Measurements from ENCODE around the gene DOHH.
A peak's percentile ranks its signal among the peaks of the same experiment; 100 is the strongest.
"Not testable (repeated sequence)": the region's sequence is repeated elsewhere in the genome, so short reads cannot be mapped to it uniquely, and the experiment has no call there.

The DOHH gene

DNA sequence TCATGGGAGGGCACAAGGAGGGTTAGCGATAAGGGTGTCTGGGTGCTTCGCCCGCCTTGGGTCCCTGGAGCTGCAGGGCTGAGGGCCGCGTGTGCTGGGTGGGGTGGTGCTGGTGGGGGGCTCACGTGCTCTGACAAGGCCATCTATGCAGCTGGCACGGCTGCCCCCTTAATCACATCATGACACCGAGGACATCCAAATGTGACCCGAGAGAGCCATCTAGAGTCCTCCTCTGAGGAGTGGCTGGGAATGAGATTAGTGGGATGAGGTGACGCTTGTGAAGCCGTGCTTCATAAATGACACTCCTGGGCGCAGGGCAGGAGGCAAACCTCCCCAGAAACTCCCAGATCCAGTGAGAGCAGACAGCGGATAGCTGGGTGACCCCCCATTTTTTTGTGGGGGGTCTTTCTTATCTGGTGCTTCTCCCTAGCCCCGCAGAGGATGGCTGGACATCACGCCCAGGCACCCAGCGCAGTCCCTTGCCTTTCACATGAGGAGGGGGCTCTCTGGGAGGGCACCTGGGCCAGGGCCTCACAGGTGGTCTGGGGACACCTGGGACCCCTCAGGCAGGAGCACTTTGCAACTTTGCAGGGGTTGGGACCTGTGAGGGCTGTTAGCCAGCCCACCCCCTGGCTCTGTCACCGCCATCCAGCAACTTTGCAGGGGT is 12.2 kb upstream of the DOHH start:
- no peak for DNase-seq (ENCODE audit: insufficient read length, low spot score)

DNA sequence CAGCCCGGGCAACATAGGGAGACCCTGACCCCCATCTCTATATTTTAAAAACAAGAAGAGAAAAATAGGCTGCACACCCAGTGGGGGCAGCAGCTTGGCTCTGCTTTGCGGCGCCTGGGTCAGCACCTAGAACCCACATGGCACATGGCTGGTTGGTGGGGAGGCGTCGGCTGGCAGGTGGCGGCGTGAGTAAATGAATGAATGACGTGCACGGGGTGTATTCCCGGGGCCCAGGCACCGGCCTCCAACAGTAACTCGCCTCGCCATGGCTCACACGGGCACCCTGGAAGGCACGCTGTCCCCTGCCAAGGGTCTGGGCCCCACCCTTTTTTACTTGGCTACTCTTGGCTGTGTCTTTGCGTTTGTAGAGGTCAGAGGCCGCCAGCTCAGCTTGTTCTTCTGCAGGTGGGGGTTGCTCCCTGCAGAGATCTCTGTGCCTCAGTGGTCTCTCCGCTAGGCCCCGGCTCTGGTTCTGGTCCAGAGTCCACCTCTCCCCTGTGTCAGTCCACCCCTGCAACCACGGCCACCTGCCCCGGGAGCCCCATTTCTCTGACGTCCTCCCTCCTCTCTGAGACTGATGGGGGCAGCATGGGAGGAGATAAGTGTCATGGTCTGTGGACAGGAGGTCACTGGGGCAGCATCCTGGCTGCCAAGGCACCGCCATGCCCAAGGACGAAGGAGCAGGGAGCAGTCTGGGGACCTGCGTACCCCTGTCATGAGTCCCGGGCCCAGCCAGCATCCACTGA is 11.2 kb upstream of the DOHH start:
- no peak for DNase-seq (ENCODE audit: insufficient read length, low spot score)
- TF ChIP-seq PAX5 (IDR thresholded peaks at IDR 0.05; ENCODE audit: insufficient read depth, low read length, severe bottlenecking) = no peak
- FAIRE-seq = no peak

More for the DNA sequence above, 12.2 kb upstream of the DOHH start:
- no peak for TF ChIP-seq POLR2AphosphoS5 (IDR thresholded peaks at IDR 0.05; ENCODE audit: low read depth, low read length)
- no peak for TF ChIP-seq POU2F2 (IDR thresholded peaks at IDR 0.05; ENCODE audit: low read depth, low read length)
- no peak for TF ChIP-seq TAF1 (IDR thresholded peaks at IDR 0.05; ENCODE audit: low read depth, low read length)
- no peak for TF ChIP-seq POLR2A (IDR thresholded peaks at IDR 0.05; ENCODE audit: low read depth, low read length)
- no peak for TF ChIP-seq SPI1 (IDR thresholded peaks at IDR 0.05; ENCODE audit: low read depth, low read length)
- TF ChIP-seq PAX5 (IDR thresholded peaks at IDR 0.05; ENCODE audit: insufficient read depth, low read length, severe bottlenecking) = no peak
- FAIRE-seq = no peak

GRCh38 chr19:3510727-3511126 is 10.3 kb upstream of the DOHH start:
- DNase-seq (ENCODE audit: insufficient read length, low spot score) = no peak
- no peak for FAIRE-seq
- TF ChIP-seq TAF1 (IDR thresholded peaks at IDR 0.05; ENCODE audit: low read depth, low read length) (no peak), POLR2AphosphoS5 (IDR thresholded peaks at IDR 0.05; ENCODE audit: low read depth, low read length) (no peak), POLR2A (IDR thresholded peaks at IDR 0.05; ENCODE audit: low read depth, low read length) (no peak), POU2F2 (IDR thresholded peaks at IDR 0.05; ENCODE audit: low read depth, low read length) (no peak), SPI1 (IDR thresholded peaks at IDR 0.05; ENCODE audit: low read depth, low read length) (no peak), PAX5 (IDR thresholded peaks at IDR 0.05; ENCODE audit: insufficient read depth, low read length, severe bottlenecking) (no peak)

DNA sequence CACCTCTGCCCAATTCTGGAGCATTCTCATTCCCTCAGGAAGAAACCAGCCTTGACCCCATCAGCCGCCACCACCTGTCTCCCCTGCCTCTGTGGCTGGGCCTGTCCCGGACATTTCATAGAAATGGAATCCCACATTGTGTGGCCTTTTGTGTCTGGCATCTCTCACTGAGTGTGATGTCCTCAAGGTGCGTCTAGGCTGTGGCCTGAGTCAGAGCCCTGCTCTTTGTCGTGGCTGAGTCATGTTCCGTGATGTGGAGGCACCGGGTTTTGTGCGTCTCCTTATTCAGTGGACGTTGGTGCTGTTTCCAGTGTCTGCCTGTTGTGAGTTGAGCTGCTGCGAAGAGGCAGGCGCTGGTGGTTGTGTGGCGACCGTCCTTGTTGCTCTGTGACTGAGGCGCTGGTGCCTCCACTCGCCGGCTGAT is 9.1 kb upstream of the DOHH start:
- TF ChIP-seq POLR2AphosphoS5 (IDR thresholded peaks at IDR 0.05; ENCODE audit: low read depth, low read length) (no peak), POLR2A (IDR thresholded peaks at IDR 0.05; ENCODE audit: low read depth, low read length) (no peak), PAX5 (IDR thresholded peaks at IDR 0.05; ENCODE audit: insufficient read depth, low read length, severe bottlenecking) (no peak), TAF1 (IDR thresholded peaks at IDR 0.05; ENCODE audit: low read depth, low read length) (no peak), POU2F2 (IDR thresholded peaks at IDR 0.05; ENCODE audit: low read depth, low read length) (no peak), SPI1 (IDR thresholded peaks at IDR 0.05; ENCODE audit: low read depth, low read length) (no peak)
- FAIRE-seq = no peak
- DNase-seq (ENCODE audit: insufficient read length, low spot score) = no peak

DNA sequence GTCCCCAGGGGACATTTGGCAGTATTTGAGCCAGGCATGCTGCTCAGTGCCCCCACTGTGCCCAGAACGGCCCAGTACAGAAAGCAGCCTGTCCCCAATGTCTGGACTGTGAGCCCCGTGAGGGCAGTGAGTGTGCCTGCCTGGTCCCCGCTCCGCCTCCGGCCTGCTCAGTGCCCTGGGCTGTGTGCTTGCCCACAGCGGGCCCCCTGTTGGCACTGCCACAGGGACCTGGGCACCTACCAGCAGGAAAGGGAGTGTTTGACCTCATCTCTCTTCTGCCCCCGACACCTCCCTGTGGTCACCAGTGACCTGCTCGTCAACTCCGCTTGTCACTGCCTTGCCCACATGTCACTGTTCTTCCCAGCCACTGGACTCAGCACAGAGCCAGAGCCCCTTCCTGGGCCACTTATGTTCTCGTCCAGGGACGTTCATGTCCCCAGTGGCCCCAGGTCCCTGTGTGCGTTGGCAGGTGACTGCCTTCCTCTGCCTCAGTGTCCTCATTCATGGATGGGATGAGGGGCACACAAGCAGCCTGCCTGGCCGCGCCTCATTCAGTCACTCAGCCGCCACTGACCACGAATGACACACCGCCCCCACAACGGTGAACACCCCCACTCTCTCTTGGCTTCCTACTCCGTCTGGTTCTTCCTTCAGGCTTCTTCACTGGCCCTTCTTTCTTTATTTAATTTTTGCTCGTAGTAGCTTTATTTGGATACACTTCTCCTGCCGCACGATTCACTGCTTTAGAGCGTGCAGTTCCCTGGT is 8.5 kb upstream of the DOHH start:
- FAIRE-seq (no peak), DNase-seq (ENCODE audit: insufficient read length, low spot score) (no peak)
- no peak for TF ChIP-seq TAF1 (IDR thresholded peaks at IDR 0.05; ENCODE audit: low read depth, low read length)
- no peak for TF ChIP-seq POLR2AphosphoS5 (IDR thresholded peaks at IDR 0.05; ENCODE audit: low read depth, low read length)
- no peak for TF ChIP-seq POU2F2 (IDR thresholded peaks at IDR 0.05; ENCODE audit: low read depth, low read length)
- no peak for TF ChIP-seq POLR2A (IDR thresholded peaks at IDR 0.05; ENCODE audit: low read depth, low read length)
- TF ChIP-seq SPI1 (IDR thresholded peaks at IDR 0.05; ENCODE audit: low read depth, low read length) = no peak
- no peak for TF ChIP-seq PAX5 (IDR thresholded peaks at IDR 0.05; ENCODE audit: insufficient read depth, low read length, severe bottlenecking)

DNA sequence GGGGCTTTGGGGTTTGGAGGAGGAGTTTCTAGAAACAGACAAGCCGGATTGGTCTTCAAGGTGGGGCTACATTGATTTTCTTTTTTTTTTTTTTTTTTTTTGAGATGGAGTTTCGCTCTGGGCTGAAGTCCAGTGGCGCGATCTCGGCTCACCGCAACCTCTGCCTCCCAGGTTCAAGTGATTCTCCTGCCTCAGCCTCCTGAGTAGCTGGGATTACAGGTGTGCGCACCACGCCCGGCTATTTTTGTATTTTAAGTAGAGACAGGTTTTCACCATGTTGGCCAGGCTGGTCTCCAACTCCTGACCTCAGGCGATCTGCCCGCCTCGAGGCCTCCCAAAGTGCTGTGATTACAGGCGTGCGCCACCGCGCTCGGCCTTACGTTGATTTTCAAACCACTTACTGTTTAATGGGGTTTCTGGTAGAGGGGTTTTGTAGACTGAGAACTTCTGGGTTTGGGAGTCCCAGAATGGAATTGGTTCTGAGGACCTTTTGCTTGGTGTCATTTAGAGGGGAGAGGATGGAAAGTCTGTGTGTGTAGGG is 7.7 kb upstream of the DOHH start:
- FAIRE-seq; DNase-seq (ENCODE audit: insufficient read length, low spot score): not testable (repeated sequence)

DNA sequence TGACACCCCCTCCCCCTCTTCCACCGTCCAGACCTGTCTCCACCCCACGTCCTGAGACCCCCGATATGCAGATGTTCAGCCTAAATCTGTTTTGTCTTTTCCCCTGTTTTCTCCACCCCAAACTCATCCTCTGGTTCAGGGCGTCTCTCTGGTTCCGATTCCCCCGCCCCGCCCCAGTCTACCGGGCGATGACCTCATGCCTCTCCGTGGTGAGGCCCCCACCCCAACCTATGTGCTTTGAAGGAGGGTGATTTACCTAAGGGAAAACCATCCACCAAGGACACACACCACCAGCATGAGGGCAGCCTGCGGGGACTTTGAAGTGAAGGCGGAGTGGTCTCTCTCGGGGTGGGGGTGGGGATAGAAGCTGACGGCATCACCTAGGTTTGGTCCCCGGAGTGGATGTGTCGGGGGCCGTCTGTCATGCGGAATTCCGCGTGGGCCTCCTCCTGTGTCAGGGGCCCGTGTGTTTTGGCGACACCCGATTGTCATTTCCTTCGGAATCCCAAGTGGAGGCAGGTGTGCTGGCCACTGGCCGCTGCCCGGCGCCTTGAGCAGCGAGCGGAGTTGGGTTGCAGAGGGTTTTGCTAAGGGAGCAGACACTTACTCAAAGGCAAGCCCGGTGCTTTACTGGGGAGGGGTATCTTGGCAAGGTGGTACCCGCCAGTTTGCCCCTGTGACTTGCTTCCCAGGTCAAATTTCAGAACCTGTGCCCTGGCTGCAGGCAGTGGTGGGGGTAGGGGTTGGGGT is 7.1 kb upstream of the DOHH start:
- DNase-seq (ENCODE audit: insufficient read length, low spot score) (no peak), FAIRE-seq (no peak)

DNA sequence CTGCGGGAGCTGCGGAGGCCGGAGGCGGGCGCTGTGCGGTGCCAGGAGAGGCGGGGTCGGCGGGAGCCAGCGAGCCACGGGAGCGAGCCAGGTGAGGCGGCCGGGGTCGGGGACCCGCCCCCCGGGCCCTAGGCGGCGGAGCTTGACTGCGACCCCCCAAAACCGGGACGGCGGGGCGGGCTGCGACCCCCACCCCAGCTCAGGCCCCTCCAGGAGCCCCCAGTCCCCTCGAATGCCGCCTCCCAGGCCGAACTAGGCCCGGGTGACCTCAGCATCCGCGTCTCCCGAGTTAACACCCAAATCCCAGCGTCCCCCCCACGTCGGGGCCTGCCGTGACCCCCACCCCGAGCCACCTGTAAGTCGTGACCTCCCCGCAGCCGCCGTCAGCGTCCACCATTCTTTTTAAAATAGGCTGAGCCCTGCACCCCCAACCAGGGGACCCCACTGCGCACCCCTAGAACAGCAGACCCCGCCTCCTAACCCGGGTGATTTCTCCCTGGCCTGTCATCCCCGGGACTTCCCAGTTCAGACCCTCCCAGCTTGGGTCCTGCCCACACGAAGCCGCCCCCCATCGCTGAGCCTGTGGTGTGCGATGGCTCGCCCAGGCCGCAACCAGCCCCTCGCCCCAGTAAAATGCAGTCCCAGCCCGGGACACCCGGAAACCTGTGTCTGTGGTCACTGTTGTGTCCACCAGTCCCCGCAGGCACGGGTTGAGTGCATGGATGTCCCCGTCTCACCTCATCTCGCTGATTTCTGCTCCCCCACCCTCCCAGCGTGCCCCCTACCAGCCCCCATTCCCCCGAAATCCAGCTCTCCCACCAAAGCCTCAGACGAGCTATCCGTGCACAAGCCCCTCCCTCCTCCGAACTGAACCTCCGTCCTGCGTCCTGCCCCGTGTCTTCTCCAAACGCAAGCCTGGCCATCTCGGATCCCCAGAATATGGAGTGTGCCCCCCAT is 6.2 kb upstream of the DOHH start:
- DNase-seq (ENCODE audit: insufficient read length, low spot score) = no peak
- peak; percentile 80 for FAIRE-seq
- TF ChIP-seq TAF1 (IDR thresholded peaks at IDR 0.05; ENCODE audit: low read depth, low read length) (no peak), SPI1 (IDR thresholded peaks at IDR 0.05; ENCODE audit: low read depth, low read length) (no peak), POU2F2 (IDR thresholded peaks at IDR 0.05; ENCODE audit: low read depth, low read length) (no peak), PAX5 (IDR thresholded peaks at IDR 0.05; ENCODE audit: insufficient read depth, low read length, severe bottlenecking) (no peak)

More for the DNA sequence above, 7.1 kb upstream of the DOHH start:
- no peak for TF ChIP-seq POLR2A (IDR thresholded peaks at IDR 0.05; ENCODE audit: low read depth, low read length)
- TF ChIP-seq SPI1 (IDR thresholded peaks at IDR 0.05; ENCODE audit: low read depth, low read length) = no peak
- TF ChIP-seq PAX5 (IDR thresholded peaks at IDR 0.05; ENCODE audit: insufficient read depth, low read length, severe bottlenecking) = no peak
- no peak for TF ChIP-seq POU2F2 (IDR thresholded peaks at IDR 0.05; ENCODE audit: low read depth, low read length)
- TF ChIP-seq POLR2AphosphoS5 (IDR thresholded peaks at IDR 0.05; ENCODE audit: low read depth, low read length) = no peak
- TF ChIP-seq TAF1 (IDR thresholded peaks at IDR 0.05; ENCODE audit: low read depth, low read length) = no peak
